Cardiac muscle cell (in vitro differentiated cells and primary cell): ENCODE measurements around the gene RUNX2. TPM values are rescaled to one million over a fixed set of nuclear protein-coding genes. Genes with fewer than 3 reads are reported as not detected.

ENCODE experiments used
- DNase-seq, 2 donors: peaks; one replicate each; pipeline versions ENCODE4 v3.0.0 to v3.0.0-alpha.2; 2010 to 2017; ENCODE audit warnings: low read depth in 1 of 2, low spot score in 1 of 2
- H3K27ac ChIP-seq: fragments of 200-600 bp; sonication (generic); 2 replicates; pipeline ENCODE4 v1.5.1; 2016
- H3K27me3 ChIP-seq: fragments of 200-600 bp; sonication (generic); 2 replicates; pipeline ENCODE4 v1.6.0; 2016; ENCODE audit warnings: control low read depth
- H3K36me3 ChIP-seq: fragments of 200-600 bp; sonication (generic); 2 replicates; pipeline ENCODE4 v1.5.1; 2016; ENCODE audit warnings: control low read depth
- H3K4me1 ChIP-seq: fragments of 200-600 bp; sonication (generic); 2 replicates; pipeline ENCODE4 v1.8.1; 2017; ENCODE audit warnings: low read depth, mild to moderate bottlenecking, mixed run types
- H3K4me3 ChIP-seq: fragments of 200-600 bp; sonication (generic); 2 replicates; pipeline ENCODE4 v1.5.1; 2016; ENCODE audit warnings: mild to moderate bottlenecking
- H3K9me3 ChIP-seq: fragments of 200-600 bp; sonication (generic); 2 replicates; pipeline ENCODE4 v1.5.1; 2017; ENCODE audit warnings: low read depth, mild to moderate bottlenecking, control low read depth
- polyA plus RNA-seq: library from polyadenylated mRNA; unstranded; fragments of >200 nt; fragmentation: Nextera tagmentation; extraction: Ambion mirVana; gene quantifications from 2 replicates; pipeline ENCODE4 v1.2.1, GENCODE V29; 2016
- total RNA-seq: library from RNA; depleted of rRNA; stranded (reverse); fragments of >200 nt; gene quantifications from 2 replicates; pipeline ENCODE4 v1.2.3, GENCODE V29; 2016
- TF ChIP-seq, protein P1 (sequence below): IDR thresholded peaks from 2 replicates; pipeline ENCODE4 v1.5.1; 2012; ENCODE audit warnings: low read depth, mild to moderate bottlenecking, low read length

RUNX2 gene
- total and polyA plus RNA-seq, 2 experiments from 2014 or later: 1.6 to 1.9 TPM

DNA sequence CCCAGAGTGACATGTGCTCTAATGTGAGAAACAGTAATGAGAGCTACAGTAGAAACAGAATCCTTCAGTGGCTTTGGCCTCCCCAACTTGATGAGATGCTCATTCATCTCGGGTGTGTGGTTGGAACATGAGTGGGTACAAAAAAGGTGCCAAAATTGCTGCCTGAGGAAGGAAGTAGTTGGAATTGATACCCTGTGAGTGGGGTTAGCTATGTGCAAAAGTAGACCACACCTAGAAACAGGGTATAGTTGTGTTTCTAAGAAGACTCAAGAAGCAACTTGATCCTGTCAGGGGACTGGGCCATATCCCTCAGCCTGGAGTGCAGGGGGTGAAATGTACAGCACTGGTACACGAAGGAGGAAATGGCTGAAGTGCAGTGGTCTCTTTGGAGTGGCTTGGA, 256.0 kb downstream of the RUNX2 start:
- no peak overlapping the region for H3K27ac ChIP-seq
- no peaks in the 10 kb centered on the region for H3K9me3 ChIP-seq
- no peaks in the 10 kb centered on the region for H3K27me3 ChIP-seq
- no peak for DNase-seq
- no peaks in the 10 kb centered on the region for H3K4me1 ChIP-seq
- TF ChIP-seq, protein P1, sequence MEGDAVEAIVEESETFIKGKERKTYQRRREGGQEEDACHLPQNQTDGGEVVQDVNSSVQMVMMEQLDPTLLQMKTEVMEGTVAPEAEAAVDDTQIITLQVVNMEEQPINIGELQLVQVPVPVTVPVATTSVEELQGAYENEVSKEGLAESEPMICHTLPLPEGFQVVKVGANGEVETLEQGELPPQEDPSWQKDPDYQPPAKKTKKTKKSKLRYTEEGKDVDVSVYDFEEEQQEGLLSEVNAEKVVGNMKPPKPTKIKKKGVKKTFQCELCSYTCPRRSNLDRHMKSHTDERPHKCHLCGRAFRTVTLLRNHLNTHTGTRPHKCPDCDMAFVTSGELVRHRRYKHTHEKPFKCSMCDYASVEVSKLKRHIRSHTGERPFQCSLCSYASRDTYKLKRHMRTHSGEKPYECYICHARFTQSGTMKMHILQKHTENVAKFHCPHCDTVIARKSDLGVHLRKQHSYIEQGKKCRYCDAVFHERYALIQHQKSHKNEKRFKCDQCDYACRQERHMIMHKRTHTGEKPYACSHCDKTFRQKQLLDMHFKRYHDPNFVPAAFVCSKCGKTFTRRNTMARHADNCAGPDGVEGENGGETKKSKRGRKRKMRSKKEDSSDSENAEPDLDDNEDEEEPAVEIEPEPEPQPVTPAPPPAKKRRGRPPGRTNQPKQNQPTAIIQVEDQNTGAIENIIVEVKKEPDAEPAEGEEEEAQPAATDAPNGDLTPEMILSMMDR: no peak
- no peak overlapping the region for H3K4me3 ChIP-seq
- no peaks in the 10 kb centered on the region for H3K36me3 ChIP-seq

GRCh38 chr6:45586216-45587171, 258.4 kb downstream of the RUNX2 start:
- Histone ChIP-seq H3K4me1 (no peaks in the 10 kb centered on the region), H3K27me3 (no peaks in the 10 kb centered on the region), H3K4me3 (no peak overlapping the region), H3K36me3 (no peaks in the 10 kb centered on the region), H3K27ac (no peak overlapping the region), H3K9me3 (no peaks in the 10 kb centered on the region)
- TF ChIP-seq, protein P1: no peak
- DNase-seq: no peak

DNA sequence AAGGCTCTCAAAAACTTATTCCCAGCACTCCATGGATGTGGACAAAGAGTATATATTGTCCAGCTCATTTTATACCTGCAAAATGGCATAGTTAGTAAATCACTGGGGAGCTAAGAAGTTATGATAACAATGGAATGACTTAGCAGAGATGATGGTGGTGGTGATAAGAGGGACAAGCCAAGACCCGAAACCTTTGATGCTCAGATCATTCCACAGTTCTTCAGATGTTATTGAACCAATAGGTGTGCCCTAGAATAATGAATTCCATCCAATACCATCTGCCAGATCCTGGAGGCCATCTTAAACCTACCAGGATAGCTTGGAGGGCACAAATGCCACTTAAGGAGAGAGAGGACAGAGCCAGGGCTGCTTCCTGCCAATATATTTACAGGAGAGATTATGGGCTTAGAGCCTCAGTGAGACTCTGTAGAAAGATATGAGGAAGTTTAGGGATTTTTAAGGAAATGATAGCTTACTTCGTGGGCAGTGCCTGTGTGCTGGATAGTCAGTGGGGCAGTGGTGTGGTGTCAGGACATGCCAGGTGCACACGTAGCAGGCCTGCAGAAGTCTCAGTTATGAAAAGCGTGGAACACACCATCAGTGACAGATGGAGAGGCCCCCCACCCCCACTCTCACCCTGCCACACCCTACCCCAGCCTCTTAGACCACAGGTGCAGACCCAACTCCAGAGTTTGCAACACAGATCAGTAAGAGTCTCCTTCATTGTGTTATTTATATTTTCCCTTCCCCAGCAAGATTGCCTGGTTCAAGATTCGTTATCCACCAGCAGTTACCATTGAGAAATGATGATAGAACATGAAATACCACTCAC, 259.3 kb downstream of the RUNX2 start:
- Histone ChIP-seq H3K9me3 (no peaks in the 10 kb centered on the region), H3K36me3 (no peaks in the 10 kb centered on the region), H3K4me3 (no peak overlapping the region), H3K27ac (no peak overlapping the region), H3K27me3 (no peaks in the 10 kb centered on the region), H3K4me1 (no peaks in the 10 kb centered on the region)
- DNase-seq: no peak
- TF ChIP-seq, protein P1: no peak

DNA sequence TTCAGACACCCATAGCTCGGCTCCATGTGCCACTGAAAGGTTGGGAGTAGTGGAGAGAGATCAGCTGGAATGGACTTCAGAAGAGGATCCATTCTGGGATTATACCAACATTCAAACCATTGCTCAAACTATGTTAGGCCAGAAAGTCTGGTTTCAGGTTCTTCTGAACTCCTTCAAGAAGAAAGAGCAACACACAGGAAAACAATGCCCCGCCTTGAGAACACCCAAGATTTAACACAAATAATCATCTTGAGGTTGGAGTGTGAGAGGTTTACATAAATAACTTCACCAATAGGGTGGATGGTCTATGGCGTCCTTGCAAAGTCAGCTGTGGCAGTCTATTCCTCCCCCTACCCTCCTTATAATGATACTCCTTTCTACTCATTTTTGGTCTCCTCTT, 261.2 kb downstream of the RUNX2 start:
- no peak overlapping the region for H3K27ac ChIP-seq
- no peaks in the 10 kb centered on the region for H3K4me1 ChIP-seq
- TF ChIP-seq, protein P1: no peak
- no peak for DNase-seq
- H3K27me3 ChIP-seq: no peaks in the 10 kb centered on the region
- no peaks in the 10 kb centered on the region for H3K36me3 ChIP-seq
- no peaks in the 10 kb centered on the region for H3K9me3 ChIP-seq
- no peak overlapping the region for H3K4me3 ChIP-seq

DNA sequence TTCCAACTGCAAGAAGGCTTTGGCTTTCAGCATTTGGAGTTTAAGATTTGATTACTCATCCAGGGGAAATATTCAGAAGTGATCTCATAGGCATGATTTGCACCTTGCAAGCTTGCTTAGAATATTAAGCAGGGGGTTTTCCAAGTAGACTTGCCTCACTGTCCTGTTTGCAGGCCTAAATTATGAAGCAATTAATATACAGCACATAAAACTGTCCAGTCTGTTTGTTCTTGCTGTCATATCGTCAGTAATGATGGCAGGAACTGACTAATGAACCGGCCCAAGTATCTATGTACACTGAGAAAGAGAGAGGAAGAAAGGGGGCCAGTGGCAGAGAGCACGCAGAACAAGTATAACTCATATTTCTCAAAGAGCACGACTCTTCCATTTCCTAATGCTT, 262.1 kb downstream of the RUNX2 start:
- TF ChIP-seq, protein P1: no peak
- H3K36me3 ChIP-seq: no peaks in the 10 kb centered on the region
- H3K4me3 ChIP-seq: no peak overlapping the region
- H3K27ac ChIP-seq: no peak overlapping the region
- H3K27me3 ChIP-seq: no peaks in the 10 kb centered on the region
- H3K9me3 ChIP-seq: no peaks in the 10 kb centered on the region
- no peaks in the 10 kb centered on the region for H3K4me1 ChIP-seq
- peak in 1 of 2 donors; percentile 45 for DNase-seq
